HCT116 (cell line): ENCODE measurements around the gene NRCAM. TPM values are rescaled to one million over a fixed set of nuclear protein-coding genes. Genes with fewer than 3 reads are reported as not detected.

ENCODE experiments used
- ATAC-seq: fragments of 200-7000 bp; cut with Tn5 transposase; 2 replicates; pipeline ENCODE4 v1.9.1; 2020; ENCODE audit warnings: mild to moderate bottlenecking, moderate library complexity
- BruUV-seq: library from RNA; stranded (reverse); fragments of 400-500 nt; replicated peaks from 2 replicates; lab custom pipeline; 2021; lab: Mats Ljungman, UMichigan
- CTCF ChIA-PET: fragments of 300-600 bp; sonication (Branson Sonifier 250); formaldehyde crosslinking; loops from one replicate; lab custom pipeline; 2021; ENCODE audit warnings: antibody characterized with exemption; lab: Charles Lee
- POLR2A ChIA-PET: fragments of 300-600, 350-600 bp; sonication (Branson Sonifier 250); formaldehyde crosslinking; loops from one replicate; lab custom pipeline; 2021; ENCODE audit warnings: antibody characterized with exemption; lab: Charles Lee
- RAD21 ChIA-PET, 2 experiments: fragments of 300-600 bp; sonication (Branson Sonifier 250); formaldehyde crosslinking; loops; one replicate each; lab custom pipeline; 2023; ENCODE audit warnings: low total read pairs in 2 of 2; ENCODE audit not compliant: uncharacterized antibody in 2 of 2, unreplicated experiment in 2 of 2, low non-redundant PET in 1 of 2; lab: Charles Lee
- DNase-seq: peaks from one replicate; pipeline ENCODE4 v3.0.0-alpha.2; 2010; ENCODE audit warnings: low read depth, low spot score
- H2AFZ ChIP-seq: fragments of 200-600 bp; shearing (Covaris generic), sonication (generic); 2 replicates; pipeline ENCODE4 v1.6.1; 2017; ENCODE audit warnings: low read depth, mixed run types, mixed read lengths, antibody characterized with exemption, low read length; ENCODE audit not compliant: poor library complexity, severe bottlenecking
- H3K27ac ChIP-seq: 2 replicates; pipeline ENCODE4 v1.5.1; 2012; ENCODE audit warnings: low read depth, low read length
- H3K27me3 ChIP-seq: fragments of 200-600 bp; sonication (generic); 2 replicates; pipeline ENCODE4 v1.6.1; 2016; ENCODE audit warnings: mixed run types, low read length, mixed read lengths; ENCODE audit not compliant: insufficient read depth
- H3K36me3 ChIP-seq, 2 experiments: fragments of 200-500 bp in 1 of 2; fragments of 200-600 bp in 1 of 2; sonication (Bioruptor generic) in 1 of 2; sonication (generic) in 1 of 2; 2 replicates each; pipeline versions ENCODE4 v1.5.1 to v1.6.1; 2014 to 2016; ENCODE audit warnings: low read length in 2 of 2, inconsistent platforms in 1 of 2, mixed read lengths in 1 of 2, mixed run types in 1 of 2; ENCODE audit not compliant: insufficient read depth in 2 of 2, control insufficient read depth in 1 of 2
- H3K4me1 ChIP-seq, 2 experiments: fragments of 200-600 bp in 1 of 2; sonication (generic) in 1 of 2; 2 replicates each; pipeline versions ENCODE4 v1.5.1 to v1.6.1; 2012 to 2017; ENCODE audit warnings: low read length in 2 of 2, inconsistent platforms in 1 of 2, mild to moderate bottlenecking in 1 of 2, mixed read lengths in 1 of 2, mixed run types in 1 of 2, moderate library complexity in 1 of 2; ENCODE audit not compliant: insufficient read depth in 2 of 2, control insufficient read depth in 1 of 2
- H3K4me2 ChIP-seq: fragments of 200-600 bp; sonication (generic); 2 replicates; pipeline ENCODE4 v1.6.1; 2017; ENCODE audit warnings: mixed run types, low read length, mixed read lengths
- H3K4me3 ChIP-seq, 2 experiments: fragments of 200-600 bp in 1 of 2; sonication (generic) in 1 of 2; replicated peaks in 1 of 2; 2 replicates each; pipeline ENCODE4 v1.5.1; 2011 to 2016; ENCODE audit warnings: low read length in 2 of 2, control low read depth in 1 of 2, low read depth in 1 of 2, mild to moderate bottlenecking in 1 of 2, mixed read lengths in 1 of 2, mixed run types in 1 of 2
- H3K79me2 ChIP-seq: fragments of 200-600 bp; sonication (generic); 2 replicates; pipeline ENCODE4 v1.6.1; 2017; ENCODE audit warnings: mild to moderate bottlenecking, mixed run types, low read length, moderate library complexity, mixed read lengths; ENCODE audit not compliant: insufficient read depth
- H3K9ac ChIP-seq: fragments of 200-600 bp; sonication (generic); 2 replicates; pipeline ENCODE4 v1.6.1; 2016; ENCODE audit warnings: low read length, mixed read lengths
- H3K9me2 ChIP-seq: fragments of 200-600 bp; sonication (generic), shearing (Covaris generic); 2 replicates; pipeline ENCODE4 v1.6.1; 2017; ENCODE audit warnings: mixed run types, mild to moderate bottlenecking, moderate library complexity; ENCODE audit not compliant: insufficient read depth
- H3K9me3 ChIP-seq, 2 experiments: fragments of 200-500 bp in 1 of 2; fragments of 200-600 bp in 1 of 2; sonication (Bioruptor generic) in 1 of 2; sonication (generic) in 1 of 2; 2 replicates each; pipeline ENCODE4 v1.6.1; 2014 to 2017; ENCODE audit warnings: low read length in 2 of 2, mixed read lengths in 2 of 2, inconsistent platforms in 1 of 2, low read depth in 1 of 2, mild to moderate bottlenecking in 1 of 2, mixed run types in 1 of 2, moderate library complexity in 1 of 2; ENCODE audit not compliant: control insufficient read depth in 1 of 2, insufficient read depth in 1 of 2
- H4K20me1 ChIP-seq: fragments of 200-600 bp; sonication (generic), shearing (Covaris generic); 2 replicates; pipeline ENCODE4 v1.6.1; 2017; ENCODE audit warnings: mixed run types, mild to moderate bottlenecking, moderate library complexity; ENCODE audit not compliant: insufficient read depth
- ATF3 ChIP-seq: IDR thresholded peaks from 2 replicates; pipeline ENCODE4 v1.6.1; 2012
- CBX3 ChIP-seq: IDR thresholded peaks from 2 replicates; pipeline ENCODE4 v1.6.1; 2012; ENCODE audit warnings: low read depth
- CEBPB ChIP-seq: IDR thresholded peaks from 2 replicates; pipeline ENCODE4 v1.6.1; 2012; ENCODE audit warnings: low read depth
- EGR1 ChIP-seq: IDR thresholded peaks from 2 replicates; pipeline ENCODE4 v1.6.1; 2012; ENCODE audit warnings: low read depth
- ELF1 ChIP-seq: IDR thresholded peaks from 2 replicates; pipeline ENCODE4 v1.6.1; 2012; ENCODE audit warnings: low read depth, borderline replicate concordance
- EZH2 ChIP-seq: fragments of 200-600 bp; sonication (generic); IDR thresholded peaks from 2 replicates; pipeline ENCODE4 v1.6.1; 2017; ENCODE audit warnings: antibody characterized with exemption, mixed run types
- EZH2phosphoT487 ChIP-seq: fragments of 200-600 bp; IDR thresholded peaks from 2 replicates; pipeline ENCODE4 v1.6.1; 2018; ENCODE audit warnings: antibody characterized with exemption, borderline replicate concordance
- FOSL1 ChIP-seq: IDR thresholded peaks from 2 replicates; pipeline ENCODE4 v1.6.1; 2012; ENCODE audit warnings: low read depth
- POLR2A ChIP-seq: IDR thresholded peaks from 2 replicates; pipeline ENCODE4 v1.7.0; 2011; ENCODE audit warnings: borderline replicate concordance; ENCODE audit not compliant: insufficient read depth, insufficient read length; ENCODE audit errors: extremely low read depth
- POLR2AphosphoS5 ChIP-seq: IDR thresholded peaks from 2 replicates; pipeline ENCODE4 v1.6.1; 2011; ENCODE audit warnings: mild to moderate bottlenecking, low read depth, low read length, moderate library complexity
- SIN3A ChIP-seq: IDR thresholded peaks from 2 replicates; pipeline ENCODE4 v1.6.1; 2012; ENCODE audit warnings: low read depth
- TCF7L2 ChIP-seq: IDR thresholded peaks from 2 replicates; pipeline ENCODE4 v1.7.0; 2011; ENCODE audit warnings: borderline replicate concordance, inconsistent platforms; ENCODE audit not compliant: insufficient read depth, insufficient read length; ENCODE audit errors: extremely low read depth
- YY1 ChIP-seq: IDR thresholded peaks from 2 replicates; pipeline ENCODE4 v1.6.1; 2011; ENCODE audit warnings: low read length, low read depth, moderate library complexity, mild to moderate bottlenecking; ENCODE audit not compliant: insufficient replicate concordance; ENCODE audit errors: extremely low read depth
- ZNF274 ChIP-seq: fragments of 200-500 bp; sonication (Bioruptor generic); IDR thresholded peaks from 2 replicates; pipeline ENCODE4 v1.6.1; 2014; ENCODE audit warnings: mild to moderate bottlenecking, low read depth, low read length, inconsistent platforms
- intact Hi-C: fragments of 100-400 bp; cut with micrococcal nuclease; formaldehyde crosslinking; loops from 2 replicates; pipeline ENCODE4 v1.10.0; 2022
- total RNA-seq: library from RNA; stranded (reverse); gene quantifications from one replicate; pipeline ENCODE4 v1.2.1, GENCODE V29; 2021; ENCODE audit not compliant: unreplicated experiment
- TF ChIP-seq, protein P1 (sequence below): IDR thresholded peaks from 2 replicates; pipeline ENCODE4 v1.6.1; 2011; ENCODE audit warnings: mild to moderate bottlenecking, low read length, moderate library complexity; ENCODE audit not compliant: insufficient replicate concordance; ENCODE audit errors: extremely low read depth

The NRCAM gene
- total RNA-seq, 1 experiment from 2014 or later, result 0.15 TPM

GRCh38 chr7:108290459-108291151 lies 165.6 kb downstream of the NRCAM start:
- BruUV-seq, result no TSS peak
- ChIA-PET RAD21 (no interaction called here), CTCF (no interaction called here), POLR2A (interaction anchor here (1.4 kb wide), 1 partner anchor 11 kb away, joined by 4 read pairs; no protein-coding TSS in a partner anchor)
- Histone ChIP-seq H3K27ac (no peak overlapping the region), H3K4me1 (no peaks in the 10 kb centered on the region), H3K27me3 (peaks cover 6% of the 10 kb centered on the region; the same call in 1 of the 2 replicates), H4K20me1 (no peaks in the 10 kb centered on the region), H3K79me2 (no peaks in the 10 kb centered on the region), H3K9ac (no peak overlapping the region), H3K9me3 (no peaks in the 10 kb centered on the region), H3K4me3 (no peak overlapping the region), H2AFZ (no peak overlapping the region), H3K36me3 (no peaks in the 10 kb centered on the region), H3K9me2 (no peaks in the 10 kb centered on the region), H3K4me2 (no peak overlapping the region)
- no peak for DNase-seq
- ATAC-seq, result no peak
- intact Hi-C loops, result no loop called here
- TF ChIP-seq ZNF274 (no peak), POLR2A (no peak), YY1 (no peak), SIN3A (no peak), CEBPB (no peak), ATF3 (no peak), ELF1 (no peak), CBX3 (no peak), FOSL1 (no peak), EGR1 (no peak)

GRCh38 chr7:108289852-108290251 lies 166.4 kb downstream of the NRCAM start:
- H3K36me3 ChIP-seq, result no peaks in the 10 kb centered on the region
- no peak overlapping the region for H3K27ac ChIP-seq
- no peaks in the 10 kb centered on the region for H3K9me2 ChIP-seq
- no peak overlapping the region for H3K4me2 ChIP-seq
- intact Hi-C loops, result no loop called here
- no peak overlapping the region for H3K9ac ChIP-seq
- ChIA-PET CTCF (no interaction called here), RAD21 (no interaction called here), POLR2A (interaction anchor here (1.4 kb wide), 1 partner anchor 10 kb away, joined by 4 read pairs; no protein-coding TSS in a partner anchor)
- H3K27me3 ChIP-seq, result peaks cover 6% of the 10 kb centered on the region; the same call in 1 of the 2 replicates
- ATAC-seq, result no peak
- no peak overlapping the region for H2AFZ ChIP-seq
- no TSS peak for BruUV-seq
- no peak overlapping the region for H3K4me3 ChIP-seq
- DNase-seq, result no peak
- H3K79me2 ChIP-seq, result no peaks in the 10 kb centered on the region
- H4K20me1 ChIP-seq, result no peaks in the 10 kb centered on the region
- no peaks in the 10 kb centered on the region for H3K9me3 ChIP-seq
- H3K4me1 ChIP-seq, result no peaks in the 10 kb centered on the region
- TF ChIP-seq POLR2A (no peak), EZH2 (no peak), YY1 (no peak), POLR2AphosphoS5 (no peak), CBX3 (no peak), TCF7L2 (no peak), EZH2phosphoT487 (no peak)
- TF ChIP-seq, protein P1, sequence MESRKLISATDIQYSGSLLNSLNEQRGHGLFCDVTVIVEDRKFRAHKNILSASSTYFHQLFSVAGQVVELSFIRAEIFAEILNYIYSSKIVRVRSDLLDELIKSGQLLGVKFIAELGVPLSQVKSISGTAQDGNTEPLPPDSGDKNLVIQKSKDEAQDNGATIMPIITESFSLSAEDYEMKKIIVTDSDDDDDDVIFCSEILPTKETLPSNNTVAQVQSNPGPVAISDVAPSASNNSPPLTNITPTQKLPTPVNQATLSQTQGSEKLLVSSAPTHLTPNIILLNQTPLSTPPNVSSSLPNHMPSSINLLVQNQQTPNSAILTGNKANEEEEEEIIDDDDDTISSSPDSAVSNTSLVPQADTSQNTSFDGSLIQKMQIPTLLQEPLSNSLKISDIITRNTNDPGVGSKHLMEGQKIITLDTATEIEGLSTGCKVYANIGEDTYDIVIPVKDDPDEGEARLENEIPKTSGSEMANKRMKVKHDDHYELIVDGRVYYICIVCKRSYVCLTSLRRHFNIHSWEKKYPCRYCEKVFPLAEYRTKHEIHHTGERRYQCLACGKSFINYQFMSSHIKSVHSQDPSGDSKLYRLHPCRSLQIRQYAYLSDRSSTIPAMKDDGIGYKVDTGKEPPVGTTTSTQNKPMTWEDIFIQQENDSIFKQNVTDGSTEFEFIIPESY, result no peak
